Activated T-cell treated with anti-CD3 and anti-CD28 coated beads, Interleukin-2, amount 50 U/mL, for 48 hours (primary cell): ENCODE data around the gene HIVEP1.

Experiments used
- DNase-seq, 2 experiments: peaks; one replicate each; pipeline ENCODE4 v3.0.0-alpha.2; 2020

HIVEP1 gene

GRCh38 chr6:11994875-11995461 lies 17.1 kb upstream of the HIVEP1 start:
- no peak for DNase-seq

GRCh38 chr6:11996751-11997150 lies 15.4 kb upstream of the HIVEP1 start:
- no peak for DNase-seq

- no peak for DNase-seq
Observed at GRCh38 chr6:11999246-11999645, 12.9 kb upstream of the HIVEP1 start.

- DNase-seq, result no peak
Observed at GRCh38 chr6:12000174-12000573, 11.9 kb upstream of the HIVEP1 start.

- DNase-seq, result no peak
Observed at GRCh38 chr6:12001004-12001705, 11.0 kb upstream of the HIVEP1 start.

GRCh38 chr6:12001706-12002435 lies 10.2 kb upstream of the HIVEP1 start:
- DNase-seq, result no peak

- DNase-seq, result no peak
Observed at GRCh38 chr6:12007473-12007872, 4.6 kb upstream of the HIVEP1 start.

- no peak for DNase-seq
Observed at GRCh38 chr6:12007887-12008286, 4.2 kb upstream of the HIVEP1 start.

GRCh38 chr6:12008366-12009179 lies 3.5 kb upstream of the HIVEP1 start:
- peak; percentile 85 to 87 for DNase-seq

- DNase-seq, result peak in 1 of 2 experiments; percentile 56
Observed at GRCh38 chr6:12009180-12009685, 2.9 kb upstream of the HIVEP1 start.

GRCh38 chr6:12009876-12010634 lies 2.1 kb upstream of the HIVEP1 start:
- DNase-seq, result no peak

GRCh38 chr6:12010635-12011275 lies 1.4 kb upstream of the HIVEP1 start:
- peak; percentile 76 to 78 for DNase-seq

- DNase-seq, result peak; percentile 95 to 98
Observed at GRCh38 chr6:12011276-12012037, 655 bp upstream of the HIVEP1 start.

GRCh38 chr6:12012558-12013306 lies 620 bp downstream of the HIVEP1 start:
- peak; percentile 77 to 84 for DNase-seq

- no peak for DNase-seq
Observed at GRCh38 chr6:12013307-12013719, 1.2 kb downstream of the HIVEP1 start.

- DNase-seq, result no peak
Observed at GRCh38 chr6:12014027-12014872, 2.1 kb downstream of the HIVEP1 start.

- DNase-seq, result no peak
Observed at GRCh38 chr6:12014873-12015149, 2.7 kb downstream of the HIVEP1 start.

- peak; percentile 43 to 44 for DNase-seq
Observed at GRCh38 chr6:12017263-12017662, 5.2 kb downstream of the HIVEP1 start.

GRCh38 chr6:12017876-12018401 lies 5.8 kb downstream of the HIVEP1 start:
- DNase-seq, result no peak
